GM19438 (cell line): Measurements from ENCODE around the gene DNM1L.

ENCODE experiments used
- ATAC-seq: cut with Tn5 transposase; IDR thresholded peaks from one replicate; pipeline ENCODE4 v1.9.1; 2021; ENCODE audit warnings: low read depth; ENCODE audit not compliant: unreplicated experiment

DNM1L gene

GRCh38 chr12:32679091-32679919 is at the start of gene DNM1L:
DNM1L (plus strand) TSS chr12:32679301; CDS start chr12:32679364, 63 bp downstream.
- ATAC-seq = peak; percentile 90

- no peak for ATAC-seq
Observed at GRCh38 chr12:32641287-32641901, 37.7 kb upstream of the DNM1L start.

- ATAC-seq = no peak
Observed at GRCh38 chr12:32644431-32644830, 34.7 kb upstream of the DNM1L start.

- ATAC-seq = no peak
Observed at GRCh38 chr12:32647275-32647674, 31.8 kb upstream of the DNM1L start.

GRCh38 chr12:32650508-32650907 is 28.6 kb upstream of the DNM1L start:
- no peak for ATAC-seq

GRCh38 chr12:32651151-32651955 is 27.7 kb upstream of the DNM1L start:
- ATAC-seq = no peak

- no peak for ATAC-seq
Observed at GRCh38 chr12:32651956-32652210, 27.2 kb upstream of the DNM1L start.

GRCh38 chr12:32659908-32660440 is 19.1 kb upstream of the DNM1L start:
- no peak for ATAC-seq

- no peak for ATAC-seq
Observed at GRCh38 chr12:32661706-32662105, 17.4 kb upstream of the DNM1L start.

- ATAC-seq = no peak
Observed at GRCh38 chr12:32662665-32663064, 16.4 kb upstream of the DNM1L start.

GRCh38 chr12:32666018-32666417 is 13.1 kb upstream of the DNM1L start:
- no peak for ATAC-seq

- no peak for ATAC-seq
Observed at GRCh38 chr12:32669584-32669983, 9.5 kb upstream of the DNM1L start.

GRCh38 chr12:32671930-32672780 is 6.9 kb upstream of the DNM1L start:
- ATAC-seq = no peak

GRCh38 chr12:32679920-32680237 is 778 bp downstream of the DNM1L start:
- no peak for ATAC-seq

- no peak for ATAC-seq
Observed at GRCh38 chr12:32680787-32681186, 1.7 kb downstream of the DNM1L start.

- no peak for ATAC-seq
Observed at GRCh38 chr12:32681272-32681671, 2.2 kb downstream of the DNM1L start.

- ATAC-seq = no peak
Observed at GRCh38 chr12:32686340-32686739, 7.2 kb downstream of the DNM1L start.

- no peak for ATAC-seq
Observed at GRCh38 chr12:32688786-32689185, 9.7 kb downstream of the DNM1L start.

- ATAC-seq = no peak
Observed at GRCh38 chr12:32690927-32691326, 11.8 kb downstream of the DNM1L start.

- no peak for ATAC-seq
Observed at GRCh38 chr12:32692358-32692757, 13.3 kb downstream of the DNM1L start.

GRCh38 chr12:32693036-32693435 is 13.9 kb downstream of the DNM1L start:
- no peak for ATAC-seq
